Coronary artery (tissue), 2 donors: ENCODE results near the gene PRKG1.

Experiments used
- DNase-seq: peaks from one replicate; pipeline ENCODE4 v3.0.0-alpha.2; 2017; ENCODE audit warnings: low spot score
- H3K27ac ChIP-seq, 2 donors: fragments of 200-600 bp; sonication (generic); one replicate each; pipeline ENCODE4 v1.5.1; 2016 to 2019
- H3K4me3 ChIP-seq: fragments of 200-600 bp; sonication (generic); 2 replicates; pipeline ENCODE4 v1.5.1; 2016; ENCODE audit warnings: mild to moderate bottlenecking, moderate library complexity
- TF ChIP-seq, protein P1 (sequence below): fragments of 200-600 bp; sonication (generic); IDR thresholded peaks from one replicate; pipeline ENCODE4 v1.5.1; 2019; ENCODE audit warnings: antibody characterized with exemption

PRKG1 gene

DNA sequence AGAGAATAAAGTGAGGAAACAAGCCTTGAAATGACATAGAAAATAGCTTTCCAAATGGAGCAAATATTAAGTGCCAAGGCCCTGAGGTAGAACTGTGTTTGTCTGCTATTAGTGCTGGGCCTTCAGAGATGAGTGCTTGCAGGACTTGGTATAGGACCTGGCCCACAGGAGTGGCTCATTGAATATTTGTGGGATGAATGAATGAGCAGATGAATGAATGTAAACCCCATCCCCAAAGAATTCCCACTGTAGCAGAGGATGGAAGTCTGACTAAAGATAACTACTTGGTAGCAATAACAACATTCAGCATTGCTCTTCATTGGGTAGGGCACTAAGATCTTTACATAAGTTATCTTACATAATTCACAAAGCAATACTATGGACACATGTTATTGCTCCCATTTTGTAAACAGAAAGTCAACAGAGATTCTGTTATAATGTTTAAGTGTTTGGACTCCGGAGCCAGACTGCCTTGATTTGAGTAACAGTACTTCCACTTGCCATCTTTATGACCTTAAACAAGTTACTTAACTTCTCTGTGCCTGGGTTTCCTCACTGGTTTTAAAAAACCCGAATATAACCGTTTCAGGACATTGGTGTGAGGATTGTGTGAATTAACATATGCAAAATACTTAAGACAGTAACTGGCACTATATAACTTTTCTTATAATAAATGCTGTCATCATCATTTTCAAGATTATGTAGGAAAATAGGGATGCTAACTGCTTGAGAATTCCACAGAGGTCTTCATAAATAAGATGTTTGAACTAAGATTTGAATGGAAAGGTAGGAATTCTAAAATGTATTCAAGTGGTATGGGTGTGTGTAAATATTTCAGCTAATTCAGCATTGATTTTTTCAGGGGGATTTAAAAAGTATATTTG is 141.9 kb downstream of the PRKG1 start:
- H3K27ac ChIP-seq, result no peak overlapping the region
- DNase-seq, result no peak
- TF ChIP-seq, protein P1, sequence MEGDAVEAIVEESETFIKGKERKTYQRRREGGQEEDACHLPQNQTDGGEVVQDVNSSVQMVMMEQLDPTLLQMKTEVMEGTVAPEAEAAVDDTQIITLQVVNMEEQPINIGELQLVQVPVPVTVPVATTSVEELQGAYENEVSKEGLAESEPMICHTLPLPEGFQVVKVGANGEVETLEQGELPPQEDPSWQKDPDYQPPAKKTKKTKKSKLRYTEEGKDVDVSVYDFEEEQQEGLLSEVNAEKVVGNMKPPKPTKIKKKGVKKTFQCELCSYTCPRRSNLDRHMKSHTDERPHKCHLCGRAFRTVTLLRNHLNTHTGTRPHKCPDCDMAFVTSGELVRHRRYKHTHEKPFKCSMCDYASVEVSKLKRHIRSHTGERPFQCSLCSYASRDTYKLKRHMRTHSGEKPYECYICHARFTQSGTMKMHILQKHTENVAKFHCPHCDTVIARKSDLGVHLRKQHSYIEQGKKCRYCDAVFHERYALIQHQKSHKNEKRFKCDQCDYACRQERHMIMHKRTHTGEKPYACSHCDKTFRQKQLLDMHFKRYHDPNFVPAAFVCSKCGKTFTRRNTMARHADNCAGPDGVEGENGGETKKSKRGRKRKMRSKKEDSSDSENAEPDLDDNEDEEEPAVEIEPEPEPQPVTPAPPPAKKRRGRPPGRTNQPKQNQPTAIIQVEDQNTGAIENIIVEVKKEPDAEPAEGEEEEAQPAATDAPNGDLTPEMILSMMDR, result no peak

DNA sequence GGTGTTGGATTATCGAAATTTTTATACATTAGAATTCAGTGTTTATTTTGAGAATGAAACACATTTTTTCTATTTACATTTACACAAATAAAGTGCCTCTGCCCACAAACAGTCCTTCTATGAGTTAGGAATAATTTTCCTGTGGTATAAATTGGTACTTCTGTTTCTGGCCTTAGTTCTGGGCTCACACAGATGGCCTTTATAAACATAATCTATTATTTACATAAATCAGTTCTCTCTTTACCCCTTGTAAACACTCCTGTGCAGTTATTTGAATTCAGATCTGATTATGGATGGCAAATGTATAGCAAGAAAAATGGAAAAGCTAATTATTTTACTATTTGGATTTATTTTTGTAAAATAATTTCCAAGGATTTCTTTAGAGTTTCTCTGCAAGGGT is 143.2 kb downstream of the PRKG1 start:
- no peak overlapping the region for H3K27ac ChIP-seq
- TF ChIP-seq, protein P1, result no peak
- DNase-seq, result no peak
- no peak overlapping the region for H3K4me3 ChIP-seq

More for the DNA sequence above, 141.9 kb downstream of the PRKG1 start:
- H3K4me3 ChIP-seq, result no peak overlapping the region

- TF ChIP-seq, protein P1, result no peak
- peak overlapping the region in 1 of 2 donors; percentile 36 for H3K27ac ChIP-seq
- peak overlapping the region; percentile 37 for H3K4me3 ChIP-seq
- no peak for DNase-seq
Observed at GRCh38 chr10:51224671-51225161, 150.4 kb downstream of the PRKG1 start.

GRCh38 chr10:51227897-51228713 is 153.8 kb downstream of the PRKG1 start:
- no peak for DNase-seq
- Histone ChIP-seq H3K27ac (peak overlapping the region in 1 of 2 donors; percentile 14), H3K4me3 (no peak overlapping the region)
- TF ChIP-seq, protein P1, result no peak

DNA sequence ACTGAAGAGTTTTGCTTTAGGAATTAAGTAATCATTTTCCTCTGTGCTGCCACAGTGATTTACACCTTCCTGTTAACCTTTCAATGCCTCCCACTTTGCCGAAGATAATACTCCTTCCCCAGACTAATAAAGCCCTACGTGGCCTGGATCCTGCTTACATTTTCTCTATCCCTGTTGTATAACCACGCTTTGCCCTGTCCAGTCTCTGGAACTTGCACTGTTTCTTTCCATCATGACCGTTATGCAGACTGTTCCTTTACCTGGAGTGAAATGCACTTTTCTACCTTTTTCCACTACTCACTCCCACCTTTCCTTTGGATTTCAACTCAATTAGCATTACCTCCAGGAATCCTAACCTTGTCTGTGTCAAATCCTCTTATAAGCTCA is 154.4 kb downstream of the PRKG1 start:
- no peak for DNase-seq
- H3K4me3 ChIP-seq, result no peak overlapping the region
- no peak overlapping the region for H3K27ac ChIP-seq
- TF ChIP-seq, protein P1, result no peak

GRCh38 chr10:51230887-51231585 is 156.7 kb downstream of the PRKG1 start:
- H3K27ac ChIP-seq, result no peak overlapping the region
- no peak overlapping the region for H3K4me3 ChIP-seq
- TF ChIP-seq, protein P1, result no peak
- DNase-seq, result no peak
